ENCODE measurements around the gene GIGYF2. TPM values are rescaled to one million over a fixed set of nuclear protein-coding genes. Genes with fewer than 3 reads are reported as not detected.

The GIGYF2 gene
- total RNA-seq, 1 experiment from 2014 or later = 55.3 TPM

- H2BK20ac ChIP-seq (ENCODE audit: low read depth, low read length, poor library complexity, severe bottlenecking) = no peak within 1 kb of the TSS
- no peak within 1 kb of the TSS for H4K91ac ChIP-seq (ENCODE audit: insufficient read length, low read depth, low read length)
- H3K4me1 Mint-ChIP-seq = peaks cover 6 to 15% of the 10 kb centered on the region in 2 experiments
- H2BK15ac ChIP-seq (ENCODE audit: low read depth, low read length) = no peak within 1 kb of the TSS
- H3K79me1 ChIP-seq (ENCODE audit: insufficient read depth, low read depth, low read length, poor library complexity, severe bottlenecking) = no peaks in the 10 kb centered on the region
- H2BK120ac ChIP-seq (ENCODE audit: low read depth, low read length, poor library complexity, severe bottlenecking) = no peak within 1 kb of the TSS
- no peaks in the 10 kb centered on the region for H3K27me3 ChIP-seq (ENCODE audit: insufficient read depth, low read length)
- H3K36me3 Mint-ChIP-seq (ENCODE audit: insufficient read depth in 1 of 3, low read depth in 3 of 3) = peaks cover under 1 to 5% (median 2%) of the 10 kb centered on the region in 3 experiments; a peak in 4 of 7 replicates
- H3K23me2 ChIP-seq (ENCODE audit: insufficient read length, low read depth, low read length, poor library complexity, severe bottlenecking) = no peaks in the 10 kb centered on the region
- H3K18ac ChIP-seq (ENCODE audit: insufficient read length, low read depth, low read length) = no peak within 1 kb of the TSS
- no peak within 1 kb of the TSS for H3K14ac ChIP-seq (ENCODE audit: insufficient read depth, low read length)
- no peaks in the 10 kb centered on the region for H3K79me2 ChIP-seq (ENCODE audit: insufficient read depth, low read length)
- no peak within 1 kb of the TSS for H3K23ac ChIP-seq (ENCODE audit: insufficient read length, low read depth, low read length)
- no peak within 1 kb of the TSS for H3K27ac ChIP-seq (ENCODE audit: insufficient read length, low read depth, low read length)
- no peak within 1 kb of the TSS for H2BK5ac ChIP-seq (ENCODE audit: insufficient read length, low read length)
- no peak within 1 kb of the TSS for H3K4me2 ChIP-seq (ENCODE audit: insufficient read depth, insufficient read length, low read length)
- WGBS (ENCODE audit: extremely low coverage, insufficient read length, low lambda C conversion rate) = no CpG with 5 or more reads among the region's 1 CpG
- H3K9me3 Mint-ChIP-seq = no peaks in the 10 kb centered on the region
- no peak within 1 kb of the TSS for H4K5ac ChIP-seq (ENCODE audit: insufficient read length, low read depth, low read length)
- no peak within 1 kb of the TSS for H3T11ph ChIP-seq (ENCODE audit: low read length)
- H3K4ac ChIP-seq (ENCODE audit: low read depth, low read length) = no peak within 1 kb of the TSS
- no peak within 1 kb of the TSS for H2AK5ac ChIP-seq (ENCODE audit: insufficient read length, low read length)
- H4K8ac ChIP-seq (replicated peaks; ENCODE audit: insufficient read length, low read depth, low read length) = no peak within 1 kb of the TSS
- no peak within 1 kb of the TSS for H3K4me3 Mint-ChIP-seq
- no peak for DNase-seq
- no peaks in the 10 kb centered on the region for H3K27me3 Mint-ChIP-seq (ENCODE audit: low read depth)
- no peak within 1 kb of the TSS for H3K56ac ChIP-seq (ENCODE audit: insufficient read length, low read depth, low read length)
- H3K27ac Mint-ChIP-seq = peak within 1 kb of the TSS in 2 of 3 experiments; percentile 72 to 95; a peak in 4 of 7 replicates
- no peaks in the 10 kb centered on the region for H3K4me1 ChIP-seq (ENCODE audit: insufficient read depth, low read length)
- no peak within 1 kb of the TSS for H3K9ac ChIP-seq (ENCODE audit: extremely low read depth, insufficient read length, low read length)
- H4K20me1 ChIP-seq (ENCODE audit: control insufficient read depth, insufficient read depth, insufficient read length) = no peaks in the 10 kb centered on the region
- H3K9me3 ChIP-seq (ENCODE audit: control insufficient read depth, low read depth, low read length) = no peaks in the 10 kb centered on the region
- TF ChIP-seq, protein P1, sequence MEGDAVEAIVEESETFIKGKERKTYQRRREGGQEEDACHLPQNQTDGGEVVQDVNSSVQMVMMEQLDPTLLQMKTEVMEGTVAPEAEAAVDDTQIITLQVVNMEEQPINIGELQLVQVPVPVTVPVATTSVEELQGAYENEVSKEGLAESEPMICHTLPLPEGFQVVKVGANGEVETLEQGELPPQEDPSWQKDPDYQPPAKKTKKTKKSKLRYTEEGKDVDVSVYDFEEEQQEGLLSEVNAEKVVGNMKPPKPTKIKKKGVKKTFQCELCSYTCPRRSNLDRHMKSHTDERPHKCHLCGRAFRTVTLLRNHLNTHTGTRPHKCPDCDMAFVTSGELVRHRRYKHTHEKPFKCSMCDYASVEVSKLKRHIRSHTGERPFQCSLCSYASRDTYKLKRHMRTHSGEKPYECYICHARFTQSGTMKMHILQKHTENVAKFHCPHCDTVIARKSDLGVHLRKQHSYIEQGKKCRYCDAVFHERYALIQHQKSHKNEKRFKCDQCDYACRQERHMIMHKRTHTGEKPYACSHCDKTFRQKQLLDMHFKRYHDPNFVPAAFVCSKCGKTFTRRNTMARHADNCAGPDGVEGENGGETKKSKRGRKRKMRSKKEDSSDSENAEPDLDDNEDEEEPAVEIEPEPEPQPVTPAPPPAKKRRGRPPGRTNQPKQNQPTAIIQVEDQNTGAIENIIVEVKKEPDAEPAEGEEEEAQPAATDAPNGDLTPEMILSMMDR (conservative IDR thresholded peaks at IDR 0.05) = no peak
- H2AFZ ChIP-seq (ENCODE audit: low read length) = no peak within 1 kb of the TSS
- H2BK12ac ChIP-seq (ENCODE audit: insufficient read length, low read depth, low read length) = no peak within 1 kb of the TSS
Measured at GRCh38 chr2:232776435-232776834, 79.3 kb downstream of the GIGYF2 start, which contains the start of gene KCNJ13. Gene KCNJ13, minus strand, starts transcription at chr2:232776565. Its CDS starts 5,203 bp downstream, at chr2:232771362.

Data from H9 (cell line).